ENCODE data around the gene ARF1.
"Not testable (repeated sequence)": the region's sequence is repeated elsewhere in the genome, so short reads cannot be mapped to it uniquely, and the experiment has no call there.

ARF1 gene

GRCh38 chr1:228104526-228105269 lies 22.2 kb downstream of the ARF1 start:
- DNase-seq = no peak

GRCh38 chr1:228105270-228105995 lies 22.9 kb downstream of the ARF1 start:
- DNase-seq = no peak

- DNase-seq = no peak
Measured at GRCh38 chr1:228105996-228106799, 23.7 kb downstream of the ARF1 start.

- no peak for DNase-seq
Measured at GRCh38 chr1:228106800-228107054, 24.2 kb downstream of the ARF1 start.

- no peak for DNase-seq
Measured at GRCh38 chr1:228107636-228108035, 25.1 kb downstream of the ARF1 start.

- DNase-seq = no peak
Measured at GRCh38 chr1:228108055-228108690, 25.7 kb downstream of the ARF1 start.

GRCh38 chr1:228108742-228109072 lies 26.2 kb downstream of the ARF1 start:
- DNase-seq = no peak

GRCh38 chr1:228109073-228109961 lies 26.8 kb downstream of the ARF1 start, which contains the start of gene MRPL55:
TSS of gene MRPL55 (minus strand) at chr1:228109299. CDS start at chr1:228108260, 1,039 bp downstream.
- DNase-seq = peak; percentile 91

GRCh38 chr1:228109962-228110488 lies 27.5 kb downstream of the ARF1 start:
- DNase-seq = no peak

GRCh38 chr1:228110556-228110955 lies 28.0 kb downstream of the ARF1 start:
- DNase-seq = no peak

- DNase-seq = not testable (repeated sequence)
Measured at GRCh38 chr1:228111315-228111714, 28.8 kb downstream of the ARF1 start.

- no peak for DNase-seq
Measured at GRCh38 chr1:228112167-228112566, 29.7 kb downstream of the ARF1 start.

- no peak for DNase-seq
Measured at GRCh38 chr1:228112617-228113016, 30.1 kb downstream of the ARF1 start.

GRCh38 chr1:228114827-228115226 lies 32.3 kb downstream of the ARF1 start:
- DNase-seq = no peak

- DNase-seq = no peak
Measured at GRCh38 chr1:228117335-228117734, 34.8 kb downstream of the ARF1 start.

GRCh38 chr1:228118040-228118439 lies 35.5 kb downstream of the ARF1 start:
- no peak for DNase-seq

- no peak for DNase-seq
Measured at GRCh38 chr1:228120351-228120750, 37.8 kb downstream of the ARF1 start.

GRCh38 chr1:228120857-228121489 lies 38.5 kb downstream of the ARF1 start:
- DNase-seq = no peak

GRCh38 chr1:228122921-228123441 lies 40.5 kb downstream of the ARF1 start:
- no peak for DNase-seq

- DNase-seq = no peak
Measured at GRCh38 chr1:228123505-228123904, 41.0 kb downstream of the ARF1 start.

- no peak for DNase-seq
Measured at GRCh38 chr1:228125185-228125584, 42.7 kb downstream of the ARF1 start.

All from NCI-H1694 (cell line).